Endometrial microvascular endothelial cells (primary cell): Measurements from ENCODE around the gene DAP3. TPM values are rescaled to one million over a fixed set of nuclear protein-coding genes. Genes with fewer than 3 reads are reported as not detected.
"Not testable (repeated sequence)": the region's sequence is repeated elsewhere in the genome, so short reads cannot be mapped to it uniquely, and the experiment has no call there.

ENCODE experiments used
- in situ Hi-C: cut with HindIII; loops from 2 replicates; pipeline ENCODE4 v1.10.0; 2017; ENCODE audit warnings: low sequenced_read_pairs, low pct_unique_long_range_greater_than_20kb; ENCODE audit errors: inconsistent ontology term
- total RNA-seq: library from RNA; depleted of rRNA; stranded (reverse); fragments of >200 nt; gene quantifications from one replicate; pipeline ENCODE4 v1.2.3, GENCODE V29; 2015; ENCODE audit errors: inconsistent ontology term

DAP3 gene
- total RNA-seq, 1 donor from 2014 or later = 178 TPM

GRCh38 chr1:155678992-155679391 is 9.9 kb upstream of the DAP3 start:
- in situ Hi-C loops = not testable (repeated sequence)

GRCh38 chr1:155680531-155680930 is 8.4 kb upstream of the DAP3 start:
- in situ Hi-C loops = no loop called here

- in situ Hi-C loops = no loop called here
These were observed 7.1 kb upstream of the DAP3 start for GRCh38 chr1:155681776-155682175.

DNA sequence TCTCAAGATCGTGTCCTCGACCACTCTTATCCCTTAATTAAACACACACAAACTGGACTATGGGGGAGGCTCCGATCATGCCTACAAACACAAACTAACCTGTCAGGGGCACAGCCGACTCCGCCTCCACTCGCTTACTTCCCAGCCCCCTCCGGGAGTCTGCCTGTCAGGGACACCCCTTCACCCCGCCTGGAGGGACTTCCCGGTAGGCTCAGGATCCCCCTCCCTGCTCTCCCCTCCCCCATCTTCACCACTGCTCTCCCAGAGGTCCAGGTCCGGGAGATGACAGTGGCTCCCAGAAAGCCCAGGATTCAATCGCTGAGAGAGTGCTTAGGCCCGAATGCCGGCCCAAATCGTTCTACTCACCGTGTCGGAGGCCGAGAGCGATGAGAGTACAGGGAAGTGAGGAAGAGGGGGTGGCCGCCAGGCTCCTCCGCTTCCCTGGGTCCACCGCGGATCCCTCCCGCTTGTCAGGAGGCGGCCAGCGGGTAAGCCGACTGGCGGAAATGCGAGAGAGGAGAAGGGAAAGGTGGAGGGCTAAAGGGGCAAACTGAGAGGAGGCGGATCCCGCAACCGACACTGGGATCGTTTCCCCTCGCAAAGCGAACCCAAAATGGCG is 1.1 kb upstream of the DAP3 start:
- in situ Hi-C loops = not testable (repeated sequence)

DNA sequence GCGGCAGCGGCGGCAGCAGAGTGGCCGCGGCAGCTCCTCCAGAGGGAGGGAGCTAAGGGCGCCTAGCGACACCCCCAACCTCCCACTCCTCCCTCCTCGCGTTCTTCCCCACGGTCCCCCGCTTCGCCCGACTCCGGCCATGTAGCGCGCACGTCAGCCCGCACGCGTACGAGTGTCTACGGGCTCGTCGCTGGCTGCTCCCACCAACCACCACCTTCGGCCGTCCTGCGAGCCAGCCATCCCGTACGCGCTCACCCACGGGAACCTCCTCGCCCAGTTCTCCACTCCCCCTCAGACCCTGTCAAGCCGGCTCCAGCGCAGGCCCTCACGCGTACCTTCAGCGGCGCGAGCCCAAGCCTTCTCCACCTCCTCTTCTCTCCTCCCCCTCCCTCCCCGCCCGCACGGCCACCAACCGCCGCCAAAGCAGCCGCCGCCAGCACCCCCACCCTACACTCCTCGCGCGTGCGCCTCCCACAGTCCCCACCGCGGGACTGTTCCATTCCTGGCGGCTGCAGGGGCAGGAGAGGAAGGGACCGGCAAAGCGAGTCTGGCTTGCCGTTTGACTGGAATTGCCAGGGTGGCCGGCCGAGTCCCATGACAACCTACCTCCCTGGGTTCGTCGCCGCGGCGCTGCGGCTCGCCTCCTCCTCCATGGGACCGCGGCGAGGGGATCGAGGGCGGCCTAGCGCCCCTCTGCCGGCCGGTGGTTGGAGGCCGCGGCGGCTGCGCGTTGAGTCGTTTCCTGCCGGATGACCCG is 389 bp upstream of the DAP3 start, which contains the start of gene YY1AP1:
Gene YY1AP1, minus strand, starts transcription at position 451 of the 757 bp plus-strand sequence. CDS start 8,338 bp downstream, outside the sequence.
- in situ Hi-C loops = no loop called here

GRCh38 chr1:155691992-155692528 is 3.2 kb downstream of the DAP3 start:
- in situ Hi-C loops = no loop called here

DNA sequence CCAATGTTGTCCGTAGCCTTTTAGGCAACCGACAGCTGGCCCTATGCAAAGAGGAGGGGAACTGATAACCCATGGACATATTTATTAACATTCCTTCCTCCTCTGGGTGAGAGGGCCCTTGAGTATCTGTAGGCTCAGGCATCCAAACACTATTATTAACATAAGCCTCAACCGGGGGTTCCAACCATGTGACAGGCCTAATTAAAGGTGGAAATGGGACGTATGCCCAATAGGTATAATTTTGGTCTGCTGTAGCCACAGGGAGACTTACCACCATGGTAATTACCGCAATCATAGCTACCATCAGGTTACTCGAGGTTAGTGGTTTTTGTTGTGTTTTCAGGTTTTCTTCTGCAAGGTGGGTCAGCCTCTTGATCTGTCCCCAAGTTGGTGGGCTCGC is 5.3 kb downstream of the DAP3 start:
- in situ Hi-C loops = no loop called here

GRCh38 chr1:155695072-155695471 is 6.2 kb downstream of the DAP3 start:
- in situ Hi-C loops = no loop called here

GRCh38 chr1:155695608-155696007 is 6.7 kb downstream of the DAP3 start:
- in situ Hi-C loops = no loop called here

DNA sequence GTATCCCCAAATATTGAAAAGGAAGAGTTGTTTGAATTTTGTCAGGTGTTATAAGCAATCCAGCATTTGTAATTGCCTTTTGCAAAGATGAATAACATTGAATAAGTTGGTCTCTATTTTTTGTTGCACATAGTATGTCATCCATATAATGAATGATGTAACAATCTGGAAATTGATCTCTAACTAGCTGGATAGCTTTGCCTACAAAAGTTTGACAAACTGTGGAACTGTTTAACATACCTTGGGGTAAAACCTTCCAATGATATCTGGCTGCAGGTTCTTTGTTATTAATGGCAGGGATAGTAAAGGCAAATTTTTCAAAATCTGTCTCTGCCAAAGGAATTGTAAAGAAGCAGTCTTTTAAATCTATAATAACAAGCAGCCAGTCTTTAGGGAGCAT is 7.6 kb downstream of the DAP3 start:
- in situ Hi-C loops = no loop called here

DNA sequence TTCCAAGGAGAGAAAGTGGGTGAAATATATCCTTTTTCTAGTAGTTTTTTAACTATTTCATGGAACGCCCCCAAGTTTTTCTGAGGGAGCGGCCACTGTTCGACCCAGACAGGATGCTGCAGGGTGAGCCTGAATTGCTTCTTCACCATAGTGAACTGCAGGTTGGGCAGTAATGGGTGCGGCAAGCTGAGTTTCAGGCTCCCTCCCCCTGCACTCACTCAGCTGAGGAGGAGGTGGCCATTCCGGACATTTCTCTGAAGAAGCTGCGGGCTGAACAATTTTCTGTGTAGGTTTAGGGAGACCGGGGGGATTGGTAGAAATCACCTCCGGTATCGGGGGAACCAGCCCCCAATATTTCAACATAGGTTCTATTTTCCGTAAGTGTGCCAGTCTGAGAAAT is 8.2 kb downstream of the DAP3 start:
- in situ Hi-C loops = no loop called here

GRCh38 chr1:155697616-155698015 is 8.7 kb downstream of the DAP3 start:
- in situ Hi-C loops = not testable (repeated sequence)

DNA sequence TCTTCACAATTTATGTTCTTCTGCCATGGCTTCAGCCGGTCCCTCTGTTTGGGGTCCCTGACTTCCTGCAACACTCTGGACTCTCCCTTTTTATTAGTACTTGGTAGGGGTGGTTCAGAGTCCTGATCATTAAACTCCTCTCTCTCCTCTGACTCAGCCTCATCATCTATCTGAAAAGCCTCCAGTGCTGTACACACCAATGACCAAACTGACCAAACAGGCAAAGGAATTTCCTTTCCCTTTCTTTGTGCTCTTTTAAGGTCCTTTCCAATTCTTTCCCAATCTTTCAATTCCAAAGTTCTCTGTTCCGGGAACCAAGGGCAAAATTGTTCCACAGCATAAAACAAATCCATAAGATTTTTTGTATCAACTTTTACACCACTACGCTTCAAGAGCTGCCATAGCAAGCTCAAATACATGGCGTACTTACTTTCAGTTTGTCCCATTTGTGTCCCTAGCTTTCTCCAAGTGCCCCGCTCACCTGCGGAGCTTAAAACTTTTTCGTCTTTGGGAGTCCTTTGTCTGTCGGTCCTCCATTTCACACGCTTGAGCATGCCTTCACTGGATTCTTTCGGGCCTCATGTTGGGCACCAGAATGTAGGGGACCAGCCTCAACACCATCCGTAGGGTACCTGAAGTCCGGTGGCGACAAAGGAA is 9.6 kb downstream of the DAP3 start:
- in situ Hi-C loops = no loop called here

- in situ Hi-C loops = not testable (repeated sequence)
These were observed 10.2 kb downstream of the DAP3 start for GRCh38 chr1:155699062-155699461.

DNA sequence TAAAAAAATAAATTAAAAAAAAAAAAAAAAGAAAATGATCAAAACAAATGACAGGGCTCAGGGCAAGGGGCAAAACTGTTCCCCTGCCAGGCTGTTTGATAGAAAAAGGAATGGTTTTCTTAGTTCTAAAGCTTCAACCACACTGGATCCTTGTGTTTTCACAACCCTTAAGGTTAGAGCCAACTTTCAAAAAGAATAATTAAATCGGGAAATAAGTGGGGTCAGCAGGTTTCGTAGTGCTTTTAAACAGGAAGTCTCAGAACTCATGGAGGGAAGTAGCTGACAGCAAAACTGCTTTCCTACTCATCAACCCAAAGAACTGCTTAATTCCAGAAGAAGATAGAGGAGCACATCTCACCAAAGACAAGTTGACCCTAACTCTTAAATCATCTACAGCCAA is 12.8 kb downstream of the DAP3 start:
- in situ Hi-C loops = not testable (repeated sequence)

DNA sequence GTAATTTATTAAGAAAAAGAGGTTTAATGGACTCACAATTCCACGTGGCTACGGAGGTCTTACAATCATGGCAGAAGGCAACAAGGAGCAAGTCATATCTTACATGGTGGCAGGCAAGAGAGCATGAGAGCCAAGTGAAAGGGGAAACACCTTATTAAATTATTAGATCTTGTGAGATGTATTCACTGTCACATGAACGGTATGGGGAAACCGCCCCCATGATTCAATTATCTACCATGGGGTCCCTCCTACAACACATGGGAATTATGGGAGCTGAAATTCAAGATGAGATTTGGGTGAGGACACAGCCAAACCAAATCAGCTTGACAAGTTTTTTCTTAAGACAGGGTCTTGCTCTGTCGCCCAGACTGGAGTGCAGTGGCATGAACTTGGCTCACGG is 14.3 kb downstream of the DAP3 start:
- in situ Hi-C loops = no loop called here

DNA sequence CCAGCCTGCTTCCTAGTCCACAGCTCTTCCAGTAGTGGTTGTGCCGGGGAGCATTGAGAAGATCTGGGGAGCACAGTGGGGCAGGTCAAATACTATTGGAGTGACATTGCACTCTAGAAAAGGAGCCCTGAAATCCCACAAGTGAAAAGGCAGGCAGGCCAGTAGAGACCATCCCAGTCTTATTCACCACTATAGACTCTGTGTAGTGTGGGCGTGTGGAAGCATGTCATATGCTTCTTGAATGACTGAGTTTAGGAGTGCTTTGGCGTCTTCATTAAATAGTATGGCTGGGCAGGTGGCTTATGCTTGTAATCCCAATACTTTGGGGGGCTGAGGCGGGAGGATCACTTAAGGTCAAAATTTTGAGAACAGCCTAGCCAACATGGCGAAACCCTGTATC is 15.5 kb downstream of the DAP3 start:
- in situ Hi-C loops = not testable (repeated sequence)

GRCh38 chr1:155706139-155706538 is 17.2 kb downstream of the DAP3 start:
- in situ Hi-C loops = no loop called here

GRCh38 chr1:155709391-155709790 is 20.5 kb downstream of the DAP3 start:
- in situ Hi-C loops = no loop called here

DNA sequence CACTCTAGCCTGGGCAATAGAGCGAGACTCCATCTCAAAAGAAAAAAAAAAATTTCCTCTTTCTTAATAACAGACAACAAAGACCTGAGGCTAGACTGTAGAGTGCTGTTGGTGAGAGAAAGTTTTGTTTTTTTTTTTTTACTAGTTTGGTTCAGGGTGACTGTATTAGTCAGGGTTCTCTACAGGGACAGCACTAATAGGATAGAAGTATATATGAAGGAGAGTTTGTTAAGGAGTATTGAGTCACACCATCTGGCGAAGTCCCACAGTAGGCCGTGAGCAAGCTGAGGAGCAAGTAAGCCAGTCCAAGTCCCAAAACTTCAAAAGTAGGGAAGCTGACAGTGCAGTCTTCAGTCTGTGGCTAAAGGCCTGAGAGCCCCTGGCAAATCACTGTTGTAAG is 22.6 kb downstream of the DAP3 start:
- in situ Hi-C loops = not testable (repeated sequence)
